Amniotic stem cell (primary cell): Measurements from ENCODE around the gene TOX2.
A peak's percentile ranks its signal among the peaks of the same experiment; 100 is the strongest.

Experiments
- DNase-seq: peaks from one replicate; lab custom pipeline; 2025; lab: John Stamatoyannopoulos, UW

TOX2 gene

DNA sequence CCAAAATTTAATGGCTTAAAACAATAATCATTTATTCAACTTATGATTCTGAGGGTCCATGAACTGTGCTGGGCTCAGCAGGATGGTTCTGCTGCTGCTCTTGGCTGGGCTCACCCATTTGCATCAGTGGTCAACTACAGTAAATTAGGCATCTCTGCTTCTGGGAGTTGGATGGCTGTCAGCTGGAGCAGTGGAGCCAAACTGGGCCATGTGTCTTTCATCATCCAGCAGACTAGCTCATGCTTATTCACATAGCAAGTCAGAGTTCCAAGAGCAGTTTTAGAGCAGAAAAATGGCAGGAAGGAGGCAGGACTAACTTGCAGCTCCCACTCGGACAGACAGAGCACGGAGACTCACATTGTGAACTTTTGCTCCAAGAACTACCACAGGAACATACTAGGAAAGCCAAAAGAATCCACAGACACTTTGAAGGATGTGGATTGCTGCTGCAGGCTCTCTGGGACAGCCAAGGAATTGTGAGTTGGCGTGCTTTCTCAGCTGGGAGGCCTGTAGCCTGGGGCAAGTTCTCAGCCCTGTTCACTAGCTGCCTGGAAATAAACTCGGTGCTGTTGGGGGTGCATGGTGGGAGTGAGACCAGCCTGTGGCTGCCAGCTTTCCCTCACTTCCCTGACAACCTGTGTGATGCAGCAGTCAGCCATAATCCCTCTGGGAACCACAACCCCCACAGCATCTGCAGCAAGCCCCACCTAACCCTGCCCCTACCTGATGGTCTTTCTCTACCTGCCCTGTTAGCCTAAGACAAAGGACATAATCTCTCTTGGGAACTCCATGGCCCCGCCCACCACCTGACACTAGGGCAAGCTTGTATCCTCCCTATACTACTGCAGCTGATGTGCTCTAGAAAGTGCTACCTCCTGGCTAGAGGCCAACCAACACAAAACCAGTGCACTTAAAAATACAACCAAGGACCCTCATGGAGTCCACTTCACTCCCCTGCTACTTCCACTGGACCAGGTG is 143.3 kb downstream of the TOX2 start:
- no peak for DNase-seq

DNA sequence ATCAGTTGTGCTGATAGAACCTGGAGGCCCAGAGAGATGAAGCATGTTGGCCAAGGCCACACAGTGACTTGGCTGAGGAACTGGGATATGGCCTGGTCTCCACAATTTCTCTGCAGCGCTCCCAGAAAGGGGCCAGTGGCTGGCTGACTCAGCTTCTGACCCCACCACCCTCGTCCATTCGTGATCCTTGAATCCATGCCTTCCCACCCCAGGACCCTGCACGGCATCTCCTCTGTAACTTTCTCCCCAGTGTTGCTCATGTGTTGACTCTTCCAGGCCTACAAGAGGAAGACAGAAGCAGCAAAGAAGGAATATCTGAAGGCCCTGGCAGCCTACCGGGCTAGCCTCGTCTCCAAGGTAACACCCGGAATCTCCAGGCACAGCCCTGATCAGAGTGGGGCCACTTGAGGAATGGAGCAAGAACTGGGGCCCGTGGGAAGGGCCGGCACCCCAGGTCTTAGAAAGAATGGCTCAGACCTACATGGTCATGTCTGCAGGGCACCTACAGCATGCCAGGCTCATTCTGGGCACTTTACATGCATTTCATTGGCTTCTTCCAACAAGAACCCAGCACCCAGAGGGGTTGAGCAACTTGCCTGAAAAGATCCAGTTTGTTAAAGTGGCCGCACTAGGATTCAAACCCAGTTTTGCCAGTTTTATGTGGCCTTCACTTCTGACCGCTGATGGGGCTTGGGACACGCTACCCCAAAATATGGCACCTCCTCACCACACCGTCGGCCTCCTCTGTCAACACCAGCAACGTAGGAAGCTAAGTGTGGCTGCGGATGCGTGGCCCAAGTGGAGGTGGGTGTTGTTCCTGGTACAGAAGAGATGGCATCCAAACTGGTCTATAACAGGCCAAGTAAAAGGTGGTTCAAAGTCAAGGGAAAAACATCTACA is 150.1 kb downstream of the TOX2 start:
- no peak for DNase-seq

DNA sequence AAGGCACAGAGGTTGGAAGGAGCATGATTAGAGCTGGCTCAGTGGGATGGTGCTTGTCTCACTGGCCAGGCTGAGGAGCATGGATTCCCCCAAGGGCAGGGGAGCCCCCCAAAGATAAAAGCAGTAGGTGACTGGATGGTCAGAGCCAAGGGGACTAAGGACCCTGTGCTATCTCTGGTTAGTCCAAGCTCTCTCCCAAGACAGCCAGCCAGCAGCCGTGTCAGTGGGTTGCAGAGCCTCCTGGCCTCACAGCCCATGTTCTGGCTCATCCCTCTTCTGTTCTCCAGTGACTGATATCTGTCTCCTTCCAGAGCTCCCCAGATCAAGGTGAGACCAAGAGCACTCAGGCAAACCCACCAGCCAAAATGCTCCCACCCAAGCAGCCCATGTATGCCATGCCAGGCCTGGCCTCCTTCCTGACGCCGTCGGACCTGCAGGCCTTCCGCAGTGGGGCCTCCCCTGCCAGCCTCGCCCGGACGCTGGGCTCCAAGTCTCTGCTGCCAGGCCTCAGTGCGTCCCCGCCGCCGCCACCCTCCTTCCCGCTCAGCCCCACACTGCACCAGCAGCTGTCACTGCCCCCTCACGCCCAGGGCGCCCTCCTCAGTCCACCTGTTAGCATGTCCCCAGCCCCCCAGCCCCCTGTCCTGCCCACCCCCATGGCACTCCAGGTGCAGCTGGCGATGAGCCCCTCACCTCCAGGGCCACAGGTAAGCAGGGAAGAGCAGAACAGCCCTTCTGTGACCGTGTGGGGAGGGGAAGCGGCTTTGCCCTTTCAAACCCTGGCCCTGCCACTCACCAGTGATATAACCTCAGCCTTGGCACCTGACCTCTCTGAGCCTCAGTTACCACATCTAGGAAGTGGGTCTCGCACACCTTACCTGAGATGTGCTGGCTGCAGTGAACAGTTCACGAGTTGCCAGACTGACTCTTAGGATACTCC is 151.0 kb downstream of the TOX2 start:
- DNase-seq, result no peak

DNA sequence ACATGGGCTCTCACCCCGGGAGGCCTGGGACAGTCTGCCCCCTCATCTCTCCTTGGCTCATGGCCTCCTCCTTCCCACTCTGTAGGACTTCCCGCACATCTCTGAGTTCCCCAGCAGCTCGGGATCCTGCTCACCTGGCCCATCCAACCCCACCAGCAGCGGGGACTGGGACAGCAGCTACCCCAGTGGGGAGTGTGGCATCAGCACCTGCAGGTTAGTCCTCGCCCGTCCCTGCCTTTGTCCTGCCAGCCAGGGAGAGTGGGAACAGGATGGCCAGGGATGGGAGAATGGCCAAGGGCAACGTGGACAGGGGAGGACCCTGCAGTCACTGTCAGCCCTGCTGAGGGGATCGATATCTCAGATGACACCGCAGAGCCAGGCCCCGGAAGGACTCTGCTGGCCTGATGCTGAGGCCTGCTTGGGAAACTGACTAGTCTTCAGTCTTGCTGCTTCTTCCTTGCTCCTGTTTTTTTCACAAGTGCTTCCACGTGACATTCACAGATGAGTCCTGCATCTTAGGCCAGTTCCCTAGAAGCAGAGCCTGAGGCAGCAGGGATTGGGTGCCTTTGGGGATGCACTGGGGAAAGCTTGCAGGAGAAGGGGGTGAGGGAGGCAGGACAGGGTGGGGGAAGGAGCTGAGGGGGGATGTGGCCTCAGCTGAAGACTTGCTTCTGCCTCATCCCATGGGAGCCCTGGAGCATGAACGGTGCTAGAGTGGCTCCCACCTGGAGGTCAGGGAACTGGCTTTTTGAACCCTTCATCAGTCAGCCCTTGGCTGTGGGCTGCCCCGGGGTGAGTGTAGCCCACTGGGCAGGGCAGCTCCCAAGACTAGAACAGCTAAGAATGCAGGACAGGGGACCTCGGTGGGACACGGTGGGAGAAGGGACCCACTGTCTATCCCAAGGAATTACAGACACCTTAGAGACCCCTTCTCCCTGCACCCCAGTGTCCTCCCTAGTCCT is 152.3 kb downstream of the TOX2 start:
- no peak for DNase-seq

DNA sequence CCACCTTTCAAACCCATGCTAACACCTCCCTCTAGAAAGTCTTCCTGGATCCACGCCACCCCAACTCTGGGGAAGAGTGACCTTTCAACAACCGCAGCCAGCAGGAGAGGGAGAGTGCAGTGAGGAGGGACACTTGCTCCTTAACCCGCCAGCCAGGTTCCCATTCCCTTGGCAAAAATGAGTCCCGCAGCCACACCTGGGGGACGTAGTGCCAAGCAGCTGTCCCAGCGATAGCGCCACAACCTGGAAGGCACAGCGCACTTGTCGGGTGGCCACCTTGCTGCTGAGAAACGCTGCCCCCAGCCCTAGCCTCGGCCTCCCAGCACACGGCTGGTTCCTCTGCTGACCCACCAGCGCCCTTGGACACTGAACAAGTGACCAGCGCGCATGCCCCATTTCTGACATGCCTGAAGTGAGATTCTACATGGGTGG is 153.0 kb downstream of the TOX2 start:
- DNase-seq, result no peak

DNA sequence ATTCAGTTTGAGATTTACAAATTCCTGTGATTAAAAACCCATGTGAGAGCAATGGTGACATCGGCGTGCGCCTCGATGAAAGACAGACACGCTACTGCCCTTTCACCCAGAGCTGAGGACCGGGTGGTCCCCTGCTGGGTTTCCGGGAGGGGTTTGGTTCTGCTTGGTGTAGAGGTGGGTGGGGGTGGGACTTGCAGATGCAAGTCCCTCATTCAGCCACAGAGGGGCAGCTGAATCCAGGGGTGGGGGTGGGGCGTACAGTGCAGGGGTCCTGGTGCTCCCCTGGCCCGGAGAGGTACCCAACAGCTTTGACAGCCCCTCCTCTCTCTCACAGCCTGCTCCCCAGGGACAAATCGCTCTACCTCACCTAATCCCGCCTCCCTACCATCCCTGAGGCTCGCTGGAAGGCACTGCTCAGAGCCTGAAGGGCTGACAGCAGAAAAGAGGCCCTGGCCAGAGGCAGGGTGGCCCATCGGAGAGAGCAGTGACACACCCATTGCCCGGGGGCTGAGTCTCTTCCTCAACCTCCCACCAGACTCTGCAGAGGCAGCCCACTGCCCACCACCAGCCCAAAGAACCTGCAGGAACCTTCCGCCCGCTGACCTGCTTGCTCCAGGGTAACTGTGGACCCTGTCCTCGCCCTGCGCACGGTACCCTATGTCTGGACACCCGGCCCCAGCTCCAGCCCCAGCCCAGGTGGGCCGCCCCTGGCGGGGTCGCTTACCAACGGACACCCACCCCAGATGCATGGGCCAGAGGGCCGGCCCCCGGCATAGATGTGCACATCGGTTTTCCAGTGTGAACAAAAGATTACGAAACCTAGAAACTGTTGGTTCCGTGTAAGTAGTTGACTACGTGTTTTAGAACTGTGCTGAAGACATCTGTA is 153.9 kb downstream of the TOX2 start:
- DNase-seq, result no peak

DNA sequence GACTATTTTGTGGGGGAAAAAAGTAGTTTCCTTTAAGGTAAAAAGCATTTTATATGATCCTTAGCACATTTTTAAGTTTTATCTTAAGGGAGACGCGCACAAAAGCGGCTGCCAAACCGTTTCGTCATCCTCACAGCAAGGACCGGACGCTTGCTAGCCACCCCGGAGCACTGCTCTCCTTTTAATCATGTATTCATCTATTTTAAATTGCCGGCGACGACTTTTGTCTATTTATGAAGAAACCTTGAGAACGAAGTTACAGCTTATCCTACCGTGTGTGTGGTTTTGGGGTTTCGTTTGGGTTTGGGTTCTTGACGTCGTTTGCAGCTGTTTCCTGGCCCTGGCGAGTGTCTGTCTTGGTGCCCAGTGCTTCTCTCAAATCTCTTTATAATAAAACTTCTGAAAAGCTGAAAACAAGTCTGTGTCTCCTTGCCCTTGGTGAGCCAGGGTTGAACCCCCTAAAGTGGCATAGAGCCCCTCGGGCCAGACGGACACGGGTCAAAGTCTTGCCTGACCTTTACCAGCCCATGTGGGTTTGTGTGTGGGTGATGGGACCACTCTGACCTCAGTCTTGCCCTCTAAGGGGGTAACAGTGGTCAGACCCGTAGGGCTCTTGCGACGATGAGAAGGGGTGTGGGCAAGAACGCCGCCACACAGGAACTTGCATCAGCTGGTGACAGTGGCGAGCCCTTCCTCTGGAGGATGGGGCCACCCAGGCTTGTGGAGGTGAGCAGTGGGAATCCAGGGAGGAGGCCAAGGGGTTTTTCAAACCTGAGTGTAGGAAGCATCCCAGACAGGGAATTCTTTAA is 154.8 kb downstream of the TOX2 start:
- DNase-seq, result no peak

DNA sequence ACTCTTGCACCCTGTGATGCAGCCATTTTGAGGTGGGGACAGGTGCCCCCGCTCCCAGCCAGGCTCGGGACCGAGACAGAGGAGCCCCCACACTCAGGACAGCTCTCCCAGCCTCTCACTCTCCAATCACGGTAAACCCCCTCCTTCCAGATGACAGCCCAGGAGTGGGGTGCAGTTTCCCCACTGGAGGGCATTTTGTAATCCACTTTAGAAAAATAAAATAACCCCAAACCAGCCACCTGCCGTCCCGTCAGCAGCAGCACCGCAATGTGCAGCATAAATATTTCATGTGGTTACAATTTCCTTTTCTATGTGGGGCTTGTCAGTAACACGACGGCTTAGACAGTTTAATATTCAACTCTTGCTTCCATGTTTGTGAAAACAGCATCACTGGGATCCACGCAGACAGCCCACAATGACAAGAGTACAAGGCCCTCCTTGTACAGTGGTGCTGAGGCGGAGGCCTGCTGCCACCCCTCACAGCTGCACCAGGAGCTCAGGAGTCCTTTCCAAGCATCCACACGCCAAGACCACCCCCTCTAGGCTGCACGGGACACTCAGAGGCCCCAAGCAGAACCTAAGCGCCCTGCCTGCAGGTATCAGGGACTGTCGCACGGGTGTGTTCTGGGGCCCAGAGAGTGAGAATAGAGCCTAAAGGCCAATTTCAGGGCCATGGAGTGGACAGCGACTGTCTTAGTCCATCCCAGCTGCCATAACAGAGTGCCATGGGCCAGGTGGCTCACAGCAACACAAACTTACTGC is 155.7 kb downstream of the TOX2 start:
- no peak for DNase-seq

DNA sequence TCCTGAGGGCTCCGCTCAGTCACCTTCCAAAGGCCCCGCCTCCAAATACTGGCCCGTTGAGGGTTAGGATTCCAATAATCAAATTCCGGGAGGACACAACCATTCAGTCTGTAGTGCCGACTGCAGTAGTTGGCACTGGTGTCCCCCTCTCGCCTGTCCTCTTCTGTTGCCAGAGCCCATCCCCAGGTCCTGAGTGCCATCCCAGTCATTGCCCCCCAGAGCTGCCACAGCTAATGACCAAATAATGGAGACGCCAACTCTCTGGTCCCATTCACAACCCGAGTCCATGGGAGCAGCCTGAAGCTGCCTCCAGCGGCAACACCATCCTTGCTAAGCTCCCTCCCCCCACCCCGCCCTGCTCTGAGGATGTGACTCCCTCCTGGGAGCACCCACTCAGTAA is 156.4 kb downstream of the TOX2 start:
- no peak for DNase-seq

DNA sequence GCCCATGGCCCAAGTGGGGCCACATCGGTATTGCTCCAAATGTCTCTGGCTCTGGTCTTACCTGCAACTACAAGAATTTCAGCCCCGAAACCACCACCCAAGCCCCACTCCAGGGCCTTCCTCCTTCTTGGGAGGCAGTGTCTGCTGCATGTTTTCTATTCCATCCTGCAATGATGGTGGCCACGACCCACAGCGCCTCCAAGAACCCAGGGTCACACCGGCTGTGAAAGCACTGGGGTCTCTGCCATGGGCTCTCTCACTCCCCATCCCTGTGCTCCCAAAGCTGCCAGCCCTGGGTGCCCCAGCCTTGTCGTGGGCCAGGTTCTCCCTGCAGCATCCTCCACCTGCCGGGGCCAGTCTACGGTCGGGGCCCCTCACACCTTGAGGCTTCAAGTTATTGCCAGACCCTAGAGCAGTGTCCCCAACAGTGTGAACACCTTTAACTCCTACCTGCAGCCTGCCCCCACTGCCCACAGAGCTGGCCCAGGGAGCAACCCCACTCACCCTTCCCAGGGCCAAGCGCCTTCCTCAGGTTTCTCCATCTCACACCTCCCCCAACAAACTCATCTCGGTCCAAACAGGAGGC is 157.0 kb downstream of the TOX2 start:
- DNase-seq, result no peak

DNA sequence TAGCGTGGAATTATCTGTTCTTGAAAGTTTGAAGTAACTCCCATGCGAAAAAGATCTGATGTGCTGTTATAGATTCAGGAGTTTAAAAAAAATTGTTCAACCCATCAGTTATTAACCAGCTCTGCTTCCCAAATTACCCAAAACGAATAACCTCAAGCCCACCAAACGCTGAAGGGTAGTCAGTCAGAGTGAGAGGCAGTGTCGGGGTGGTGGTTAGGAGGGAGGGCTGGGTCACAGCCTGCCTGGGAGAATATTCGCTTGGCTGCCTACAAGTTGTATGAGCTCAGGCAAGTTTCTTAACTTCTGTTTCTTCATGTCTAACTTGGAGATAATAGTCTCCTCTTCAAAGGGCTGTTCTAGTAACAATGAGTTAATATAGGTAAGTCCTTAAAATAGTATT is 157.7 kb downstream of the TOX2 start:
- DNase-seq, result no peak

DNA sequence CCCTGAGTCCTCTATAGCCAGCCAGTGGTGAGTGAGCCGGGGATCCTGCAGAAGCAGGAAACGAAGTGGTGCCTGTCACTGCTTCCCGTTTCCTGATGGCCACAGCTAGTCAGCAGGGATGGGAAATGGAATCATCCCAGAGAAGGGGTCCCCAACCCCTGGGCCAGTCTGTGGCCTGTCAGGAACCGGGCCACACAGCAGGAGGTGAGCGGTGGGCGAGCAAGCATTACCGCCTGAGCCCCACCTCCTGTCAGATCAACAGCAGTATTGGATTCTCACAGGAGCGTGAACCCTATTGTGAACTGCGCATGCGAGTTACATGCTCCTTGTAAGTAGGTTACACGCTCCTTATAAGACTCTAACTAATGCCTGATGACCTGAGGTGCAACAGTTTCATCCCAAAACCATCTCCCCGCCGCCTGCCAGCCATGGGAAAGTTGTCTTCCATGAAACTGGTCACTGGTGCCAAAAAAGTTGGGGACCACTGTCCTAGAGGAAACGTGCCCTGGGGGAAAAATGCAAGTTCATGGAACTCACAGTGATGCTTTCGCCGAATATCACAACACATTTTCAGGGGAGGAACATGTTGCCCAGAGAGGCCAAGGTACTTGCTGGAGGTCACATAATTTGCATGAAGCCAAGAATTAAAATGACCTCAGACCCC is 158.5 kb downstream of the TOX2 start:
- DNase-seq, result no peak

DNA sequence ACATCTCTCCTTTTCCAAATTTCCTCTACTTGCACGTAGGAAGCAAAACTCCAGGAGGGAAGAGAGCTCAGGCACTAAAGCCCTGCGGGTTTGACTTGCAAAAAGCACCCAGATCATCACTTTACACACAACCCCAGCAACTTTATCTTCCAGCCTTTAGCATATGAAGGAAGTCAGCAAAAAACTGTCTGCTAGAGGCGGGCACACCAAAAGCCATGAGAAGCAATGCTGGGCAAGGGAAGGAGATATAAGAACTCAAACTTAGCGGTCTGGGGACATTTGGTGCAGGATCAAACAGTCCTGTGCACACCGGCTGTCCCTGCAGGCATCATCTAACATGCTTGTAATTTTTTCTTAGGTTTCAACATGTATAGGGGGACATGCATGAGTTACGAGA is 159.0 kb downstream of the TOX2 start:
- DNase-seq, result no peak

DNA sequence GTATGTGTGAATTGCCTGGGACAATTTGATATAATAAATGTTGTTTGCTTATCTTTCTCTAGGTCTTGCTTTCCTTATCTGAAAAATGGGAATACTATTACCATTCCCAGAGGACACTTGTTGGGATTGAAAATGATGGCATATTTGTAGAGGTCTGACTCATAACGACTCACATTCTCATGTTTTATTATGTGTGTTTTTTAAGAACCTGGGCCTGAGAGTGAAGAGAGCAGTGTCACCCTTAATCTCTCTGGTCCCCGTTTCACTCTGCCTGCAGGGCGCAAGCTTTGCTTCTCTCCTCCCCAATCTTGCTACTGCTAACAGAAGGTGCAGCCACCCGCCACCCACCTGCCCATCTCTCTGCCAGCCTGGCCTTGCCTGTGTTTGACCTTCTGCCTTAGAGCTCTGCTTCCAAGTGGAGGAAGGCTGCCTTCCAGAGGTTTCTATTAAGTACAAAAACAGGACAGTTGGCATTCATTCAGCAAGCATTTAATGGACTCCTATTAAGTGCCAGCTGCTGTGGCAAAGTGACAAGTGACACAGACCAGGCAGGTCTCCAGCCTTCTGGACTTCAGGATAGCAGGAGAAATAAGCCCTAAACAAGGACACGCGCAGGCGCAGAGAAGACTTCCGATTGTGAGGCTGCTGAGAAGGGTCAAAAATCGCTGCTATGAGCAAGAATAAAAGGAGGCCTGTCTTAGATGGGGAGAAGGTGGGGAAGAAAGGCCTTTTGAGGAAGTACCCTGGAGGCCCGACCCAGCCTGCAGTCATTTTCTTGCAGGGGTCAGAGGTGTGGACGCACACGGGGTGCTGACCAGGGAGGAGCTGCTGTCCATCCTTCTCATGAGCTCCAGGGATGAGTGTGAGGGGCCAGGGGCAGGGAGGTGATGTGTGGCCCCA is 159.8 kb downstream of the TOX2 start:
- DNase-seq, result peak; percentile 32

DNA sequence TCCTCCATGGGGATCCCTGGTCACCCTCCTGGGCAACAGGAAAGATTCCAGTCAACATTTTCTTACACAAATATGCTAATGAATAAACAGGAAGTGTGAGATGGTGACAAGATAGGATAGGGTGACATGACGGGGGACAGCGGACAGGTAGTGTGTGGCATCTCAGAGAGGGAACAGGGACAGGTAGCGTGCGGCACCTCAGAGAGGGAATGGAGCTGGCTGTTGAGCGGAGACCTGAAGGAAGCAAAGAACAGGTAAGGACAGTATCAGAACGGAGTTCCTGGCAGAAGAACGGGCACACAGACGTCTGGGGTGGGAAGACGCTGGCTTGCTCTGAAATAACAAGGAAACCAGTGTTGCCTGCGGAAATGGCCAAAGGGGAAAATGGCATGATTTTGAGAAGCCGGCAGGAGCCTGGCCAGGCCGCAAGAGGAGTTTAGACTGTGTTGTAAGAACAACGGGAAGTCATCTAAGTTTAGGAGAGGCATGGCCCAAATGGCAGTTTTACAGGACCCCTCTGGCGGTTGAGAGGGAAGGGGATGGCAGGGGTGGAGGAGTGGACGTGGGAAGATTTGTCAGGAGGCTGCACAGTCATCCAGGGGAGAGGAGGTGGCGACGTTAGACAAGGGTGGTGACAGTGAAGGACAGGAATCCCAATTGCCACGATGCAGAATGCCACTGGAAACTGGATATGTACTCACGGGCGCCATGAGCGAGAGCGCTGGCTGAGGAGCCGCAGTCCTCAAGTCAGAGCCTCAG is 160.7 kb downstream of the TOX2 start:
- DNase-seq, result no peak
